Ishikawa (cell line): ENCODE measurements around the gene CLEC2A.

Experiments
- CEBPB ChIP-seq: IDR thresholded peaks from 2 replicates; pipeline ENCODE4 v1.6.1; 2012
- CREB1 ChIP-seq: IDR thresholded peaks from 2 replicates; pipeline ENCODE4 v1.6.1; 2012; ENCODE audit warnings: low read depth
- EP300 ChIP-seq: IDR thresholded peaks from 2 replicates; pipeline ENCODE4 v1.6.1; 2012; ENCODE audit warnings: borderline replicate concordance
- FOXM1 ChIP-seq: IDR thresholded peaks from 2 replicates; pipeline ENCODE4 v1.6.1; 2012; ENCODE audit warnings: low read depth, borderline replicate concordance
- NFIC ChIP-seq: IDR thresholded peaks from 2 replicates; pipeline ENCODE4 v1.6.1; 2012
- RAD21 ChIP-seq: IDR thresholded peaks from 2 replicates; pipeline ENCODE4 v1.6.1; 2012; ENCODE audit warnings: low read depth
- REST ChIP-seq: IDR thresholded peaks from 2 replicates; pipeline ENCODE4 v1.6.1; 2012; ENCODE audit warnings: low read depth, mild to moderate bottlenecking
- TAF1 ChIP-seq: IDR thresholded peaks from 2 replicates; pipeline ENCODE4 v1.6.1; 2012; ENCODE audit warnings: low read depth, mild to moderate bottlenecking
- TCF12 ChIP-seq: IDR thresholded peaks from 2 replicates; pipeline ENCODE4 v1.6.1; 2012; ENCODE audit warnings: low read depth
- TEAD4 ChIP-seq: IDR thresholded peaks from 2 replicates; pipeline ENCODE4 v1.6.1; 2012
- USF1 ChIP-seq: IDR thresholded peaks from 2 replicates; pipeline ENCODE4 v1.6.1; 2012
- YY1 ChIP-seq: IDR thresholded peaks from 2 replicates; pipeline ENCODE4 v1.6.1; 2012; ENCODE audit warnings: low read depth
- ZBTB7A ChIP-seq: IDR thresholded peaks from 2 replicates; pipeline ENCODE4 v1.6.1; 2012; ENCODE audit warnings: low read depth
- TF ChIP-seq, protein P1 (sequence below): IDR thresholded peaks from 2 replicates; pipeline ENCODE4 v1.6.1; 2012

CLEC2A gene

DNA sequence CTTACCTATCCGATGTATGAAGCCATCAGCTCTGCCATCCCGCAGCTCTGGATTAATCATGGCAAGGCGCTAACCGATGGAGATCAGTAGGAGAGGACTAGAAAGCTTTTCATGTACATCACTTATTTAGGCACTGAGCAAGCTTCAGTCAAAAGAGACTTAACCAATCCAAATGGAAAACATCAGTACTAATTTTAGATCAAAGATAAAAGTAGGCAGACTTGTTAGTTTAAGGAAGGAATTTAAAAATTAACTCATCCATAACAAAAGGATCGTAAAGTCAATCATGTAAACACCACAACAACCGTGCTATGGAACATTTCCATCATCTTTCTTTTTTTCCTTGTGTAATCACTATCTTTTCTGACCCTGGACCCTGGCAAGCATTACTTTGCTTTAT, at the start of gene CLEC2A:
Gene CLEC2A (minus strand): TSS at position 101 of the 400 bp plus-strand sequence. CDS start 41 bp downstream, at position 60.
- TF ChIP-seq ZBTB7A, result no peak
- no peak for TF ChIP-seq REST

DNA sequence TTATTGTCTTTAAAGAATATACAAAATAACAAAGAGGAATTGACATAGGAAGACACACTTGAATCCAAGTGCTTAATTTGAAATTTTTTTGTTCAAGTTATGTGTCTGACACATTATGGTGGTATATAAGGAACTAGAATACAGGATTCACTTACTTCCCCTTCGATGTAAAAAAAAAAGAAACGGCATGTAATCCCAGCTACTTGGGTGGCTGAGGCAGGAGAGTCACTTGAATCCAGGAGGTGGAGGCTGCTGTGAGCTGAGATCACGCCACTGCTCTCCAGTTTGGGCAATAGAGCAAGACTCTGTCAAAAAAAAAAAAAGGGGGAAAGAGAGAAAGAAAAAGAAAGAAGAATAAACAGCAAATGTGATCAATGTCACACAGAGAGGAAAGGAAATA, 48.0 kb upstream of the CLEC2A start:
- TF ChIP-seq USF1 (no peak), REST (no peak), NFIC (no peak)

DNA sequence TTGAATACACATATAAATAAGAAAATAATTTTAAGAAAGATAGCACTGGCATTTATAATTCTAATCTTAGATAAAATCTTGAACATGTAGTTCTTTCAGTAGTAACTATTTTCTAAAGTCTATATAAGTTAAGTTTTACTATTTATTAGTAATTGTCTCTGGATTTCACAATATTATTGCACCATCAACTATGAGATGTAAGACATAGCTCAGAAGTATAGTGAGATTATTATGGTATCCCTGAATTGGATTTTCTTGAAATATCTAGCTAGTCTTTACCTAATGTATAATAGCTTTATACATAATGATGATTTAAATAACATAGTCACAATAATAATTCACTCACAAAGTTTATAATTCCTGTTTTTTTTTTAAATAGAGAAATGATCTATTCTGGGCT, 45.7 kb upstream of the CLEC2A start:
- TF ChIP-seq CREB1 (no peak), TCF12 (no peak), CEBPB (no peak), EP300 (no peak), NFIC (no peak), ZBTB7A (no peak), RAD21 (no peak), REST (no peak), TEAD4 (no peak), TAF1 (no peak), USF1 (no peak), FOXM1 (no peak)

GRCh38 chr12:9975614-9976013, 43.4 kb upstream of the CLEC2A start:
- TF ChIP-seq CREB1 (no peak), RAD21 (no peak), CEBPB (no peak), TEAD4 (no peak), ZBTB7A (no peak), NFIC (no peak), YY1 (no peak), EP300 (no peak), REST (no peak), TCF12 (no peak), TAF1 (no peak)
- TF ChIP-seq, protein P1, sequence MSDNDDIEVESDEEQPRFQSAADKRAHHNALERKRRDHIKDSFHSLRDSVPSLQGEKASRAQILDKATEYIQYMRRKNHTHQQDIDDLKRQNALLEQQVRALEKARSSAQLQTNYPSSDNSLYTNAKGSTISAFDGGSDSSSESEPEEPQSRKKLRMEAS, result no peak
